Dermis microvascular lymphatic vessel endothelial cell (primary cell): Measurements from ENCODE around the gene PGLYRP4. TPM values are rescaled to one million over a fixed set of nuclear protein-coding genes. Genes with fewer than 3 reads are reported as not detected.
"Not testable (repeated sequence)": the region's sequence is repeated elsewhere in the genome, so short reads cannot be mapped to it uniquely, and the experiment has no call there.

Experiments used
- DNase-seq, 2 donors: peaks; one replicate each; pipeline versions ENCODE4 v3.0.0 to v3.0.0-alpha.2; 2010; ENCODE audit warnings: low read depth in 2 of 2
- total RNA-seq: library from RNA; depleted of rRNA; stranded (reverse); fragments of >200 nt; gene quantifications from 2 replicates; pipeline ENCODE4 v1.2.1, GENCODE V29; 2014

The PGLYRP4 gene
- total RNA-seq, 1 donor from 2014 or later = not detected

GRCh38 chr1:153341431-153341934, 7.2 kb downstream of the PGLYRP4 start:
- DNase-seq = no peak

DNA sequence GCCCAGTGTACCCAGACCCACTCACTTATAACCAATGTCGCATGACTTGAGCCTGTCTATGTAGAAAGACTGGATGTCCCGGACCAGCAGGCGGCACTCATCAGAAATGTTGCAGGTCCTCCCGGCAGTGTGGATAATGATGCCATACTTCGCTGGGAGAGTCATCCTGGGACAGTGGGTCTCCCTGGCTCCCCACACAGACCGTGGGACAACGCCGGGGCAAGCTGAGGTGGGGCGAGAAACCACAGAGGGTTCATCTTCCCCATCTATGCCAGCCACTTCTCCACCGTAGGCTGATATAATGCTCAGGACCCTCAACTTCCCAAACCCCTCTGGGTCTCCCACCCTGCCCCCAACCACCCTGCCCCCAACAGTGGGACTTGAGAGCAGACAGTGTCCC, 8.3 kb downstream of the PGLYRP4 start:
- no peak for DNase-seq

DNA sequence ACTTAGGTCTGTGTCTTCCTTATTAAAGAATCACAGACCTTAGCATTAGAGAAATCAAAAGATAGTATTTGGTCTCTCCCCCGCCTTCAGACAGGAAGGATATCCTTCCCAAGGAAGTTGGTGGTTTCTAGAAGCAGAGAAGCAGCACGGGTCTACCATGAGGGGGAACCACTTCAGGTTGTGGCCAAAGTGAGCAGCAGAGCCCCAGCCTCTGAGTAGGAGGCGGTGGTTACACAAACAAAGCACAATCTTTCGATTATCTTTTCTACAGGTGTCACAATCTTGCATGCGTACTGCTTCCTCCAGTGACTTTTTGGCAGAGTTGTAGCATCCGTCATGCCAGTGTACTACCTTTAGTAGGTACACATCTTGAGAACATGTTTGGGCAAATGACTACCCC, 8.8 kb downstream of the PGLYRP4 start:
- DNase-seq = no peak

DNA sequence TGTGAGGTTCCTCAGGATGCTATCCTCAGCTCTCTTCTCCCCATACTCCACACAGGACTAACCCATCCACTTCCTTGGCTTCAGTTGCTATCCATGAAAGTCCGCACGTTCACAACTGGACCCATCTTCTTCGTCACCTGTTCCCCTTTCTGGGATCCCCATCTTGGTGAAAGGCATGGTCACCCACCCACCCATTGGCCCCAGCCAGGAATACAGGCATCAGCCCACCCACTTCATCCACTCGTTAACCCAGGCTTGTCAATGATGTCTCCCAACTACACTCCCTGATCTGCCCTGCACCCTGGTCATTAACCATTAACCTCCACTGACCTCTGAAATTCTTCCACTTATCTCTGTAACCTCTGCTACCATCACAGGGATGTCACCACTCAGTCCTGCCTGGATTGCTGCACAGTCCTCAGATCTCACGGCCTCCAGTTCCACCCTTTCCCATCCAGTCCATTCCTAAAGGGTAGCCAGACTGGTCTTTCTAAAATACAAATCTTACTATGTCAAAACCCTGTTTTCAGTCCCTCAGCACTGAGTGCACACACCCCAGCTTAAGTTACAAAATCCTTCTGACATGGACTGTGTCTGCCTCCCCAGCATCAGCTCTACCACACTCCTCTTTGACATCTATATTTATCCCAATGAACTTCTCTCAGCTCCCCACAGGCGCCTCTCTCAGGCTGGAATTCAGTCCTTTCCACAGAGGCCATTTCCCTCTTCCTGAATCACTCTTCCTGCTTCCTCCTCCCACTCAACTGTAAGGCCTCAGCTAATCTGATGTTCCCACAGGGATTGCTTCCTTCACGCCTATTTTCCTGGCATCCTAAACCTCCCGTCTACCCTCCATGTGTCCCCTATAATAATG, 10.4 kb downstream of the PGLYRP4 start:
- DNase-seq = no peak

DNA sequence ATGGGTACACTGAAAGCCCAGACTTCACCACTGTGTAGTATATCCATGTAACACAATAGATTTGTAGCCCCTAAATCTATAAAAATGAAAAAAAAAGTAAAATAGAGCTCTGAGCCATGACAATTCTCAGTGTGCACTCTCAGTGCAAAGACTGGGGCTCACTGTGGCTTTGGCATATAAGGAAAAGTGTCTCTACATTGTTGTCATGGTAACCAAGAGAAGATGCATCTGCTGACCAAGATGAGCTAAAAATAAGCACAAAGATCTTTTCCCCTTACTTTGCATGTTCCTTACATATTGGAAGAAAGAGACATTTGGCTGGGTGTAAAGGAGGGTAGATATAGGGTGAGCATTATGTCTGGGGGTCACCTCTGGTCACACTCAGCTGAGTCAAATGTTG, 12.0 kb downstream of the PGLYRP4 start:
- DNase-seq = no peak

- no peak for DNase-seq
Observed at GRCh38 chr1:153333902-153334301, 14.7 kb downstream of the PGLYRP4 start.

GRCh38 chr1:153324912-153325311, 23.7 kb downstream of the PGLYRP4 start:
- no peak for DNase-seq

GRCh38 chr1:153322568-153322967, 26.1 kb downstream of the PGLYRP4 start:
- no peak for DNase-seq

DNA sequence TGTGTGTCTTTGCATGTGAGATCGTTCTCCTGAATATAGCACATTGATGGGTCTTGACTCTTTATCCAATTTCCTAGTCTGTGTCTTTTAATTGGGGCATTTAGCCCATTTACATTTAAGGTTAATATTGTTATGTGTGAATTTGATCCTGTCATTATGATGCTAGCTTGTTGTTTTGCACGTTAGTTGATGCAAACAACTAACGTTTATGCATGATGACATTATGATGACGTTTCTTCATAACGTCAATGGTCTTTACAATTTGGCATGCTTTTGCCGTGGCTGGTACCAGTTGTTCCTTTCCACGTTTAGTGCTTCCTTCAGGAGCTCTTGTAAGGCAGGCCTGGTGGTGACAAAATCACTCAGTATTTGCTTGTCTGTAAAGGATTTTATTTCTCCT, 30.5 kb downstream of the PGLYRP4 start:
- DNase-seq = not testable (repeated sequence)

DNA sequence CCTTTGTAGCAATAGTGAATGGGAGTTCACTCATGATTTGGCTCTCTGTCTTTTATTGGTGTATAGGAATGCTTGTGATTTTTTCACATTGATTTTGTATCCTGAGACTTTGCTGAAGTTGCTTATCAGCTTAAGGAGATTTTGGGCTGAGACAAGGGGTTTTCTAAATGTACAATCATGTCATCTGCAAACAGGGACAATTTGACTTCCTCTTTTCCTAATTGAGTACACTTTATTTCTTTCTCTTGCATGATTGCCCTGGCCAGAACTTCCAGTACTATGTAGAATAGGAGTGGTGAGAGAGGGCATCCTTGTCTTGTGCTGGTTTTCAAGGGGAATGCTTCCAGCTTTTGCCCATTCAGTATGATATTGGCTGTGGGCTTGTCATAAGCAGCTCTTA, 32.6 kb downstream of the PGLYRP4 start:
- DNase-seq = not testable (repeated sequence)

DNA sequence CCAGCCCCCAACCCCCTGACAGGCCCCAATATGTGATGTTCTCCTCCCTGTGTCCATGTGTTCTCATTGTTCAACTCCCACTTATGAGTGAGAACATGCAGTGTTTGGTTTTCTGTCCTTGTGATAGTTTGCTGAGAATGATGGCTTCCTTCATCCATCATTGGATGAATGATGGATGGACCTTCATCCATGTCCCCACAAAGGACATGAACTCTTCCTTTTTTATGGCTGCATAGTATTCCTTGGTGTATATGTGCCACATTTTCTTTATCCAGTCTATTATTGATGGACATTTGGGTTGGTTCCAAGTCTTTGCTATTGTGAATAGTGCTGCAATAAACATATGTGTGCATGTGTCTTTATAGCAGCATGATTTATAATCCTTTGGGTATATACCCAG, 34.3 kb downstream of the PGLYRP4 start:
- not testable (repeated sequence) for DNase-seq

DNA sequence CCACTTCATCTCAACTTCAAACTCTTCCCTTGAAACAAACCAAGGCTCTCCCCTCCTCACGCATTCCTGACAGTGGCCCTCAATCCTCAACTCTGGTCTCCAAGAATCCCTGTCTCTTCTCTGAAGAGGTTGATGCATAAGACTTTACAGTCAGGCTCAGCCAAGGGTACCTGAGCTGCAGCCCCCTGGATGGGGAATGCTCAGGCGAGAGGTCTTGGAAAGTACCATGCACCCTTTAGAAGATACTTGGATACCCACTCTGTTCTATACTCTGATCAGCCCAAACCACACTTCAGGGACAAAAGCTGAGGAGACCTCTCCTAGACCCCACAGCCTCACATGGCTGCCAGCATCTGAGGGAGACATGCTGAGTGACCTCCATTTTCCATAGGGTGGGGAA, 35.4 kb downstream of the PGLYRP4 start:
- no peak for DNase-seq

DNA sequence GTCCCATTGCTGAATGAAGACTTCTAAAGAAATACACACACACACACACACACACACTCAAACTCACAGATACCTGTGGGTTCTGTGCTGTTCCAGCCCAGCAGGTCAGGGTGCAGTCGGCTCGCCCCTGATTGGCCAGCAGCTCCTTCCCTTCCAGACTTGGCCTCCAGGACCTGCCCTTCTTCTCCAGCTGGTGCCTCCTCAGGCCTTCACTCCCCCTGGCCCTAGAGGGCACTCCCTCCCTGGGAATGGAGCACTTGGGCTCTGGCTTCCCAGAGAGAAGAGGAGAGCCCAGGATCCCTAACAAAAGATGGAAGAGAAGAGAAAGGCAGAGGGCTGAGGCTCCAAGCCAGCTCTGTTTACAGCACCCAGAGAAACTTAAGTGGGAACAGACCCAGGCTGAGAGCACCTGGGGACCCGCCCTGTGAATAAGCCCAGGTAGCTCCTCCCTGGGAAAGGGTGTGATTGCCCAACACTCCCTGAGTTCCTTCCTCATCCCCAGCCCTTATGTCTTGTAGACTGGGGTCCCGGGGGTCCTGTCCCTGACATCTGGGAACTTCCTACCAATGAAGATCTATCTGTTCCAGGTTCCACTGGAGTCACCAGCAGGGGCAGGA, 36.0 kb downstream of the PGLYRP4 start, which contains the start of gene PGLYRP3:
TSS of gene PGLYRP3 (minus strand) at position 383 of the 617 bp plus-strand sequence. CDS start 2,287 bp downstream, outside the sequence.
- no peak for DNase-seq

DNA sequence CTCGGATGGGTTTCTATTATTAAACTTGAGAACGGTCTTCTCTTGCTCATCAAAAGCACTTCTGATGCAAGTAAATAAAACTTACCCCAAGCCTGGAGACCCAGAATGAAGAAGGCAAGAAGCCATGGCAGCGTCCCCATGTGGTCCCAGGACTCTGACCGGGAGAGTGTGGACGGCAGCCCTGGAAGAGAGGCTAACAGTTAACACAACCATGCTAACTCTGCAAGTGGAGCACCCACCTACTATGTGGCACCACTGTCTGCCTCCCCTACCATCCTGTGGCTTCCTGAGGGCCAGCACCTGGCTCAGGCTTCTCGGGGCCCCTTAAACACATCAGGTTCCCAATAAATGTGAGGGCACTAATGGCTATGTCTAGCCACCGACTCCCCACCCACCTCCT, 38.1 kb downstream of the PGLYRP4 start:
- no peak for DNase-seq

GRCh38 chr1:153309441-153309840, 39.2 kb downstream of the PGLYRP4 start:
- DNase-seq = no peak

- no peak for DNase-seq
Observed at GRCh38 chr1:153308540-153308939, 40.1 kb downstream of the PGLYRP4 start.

GRCh38 chr1:153307221-153307600, 41.4 kb downstream of the PGLYRP4 start:
- DNase-seq = no peak

DNA sequence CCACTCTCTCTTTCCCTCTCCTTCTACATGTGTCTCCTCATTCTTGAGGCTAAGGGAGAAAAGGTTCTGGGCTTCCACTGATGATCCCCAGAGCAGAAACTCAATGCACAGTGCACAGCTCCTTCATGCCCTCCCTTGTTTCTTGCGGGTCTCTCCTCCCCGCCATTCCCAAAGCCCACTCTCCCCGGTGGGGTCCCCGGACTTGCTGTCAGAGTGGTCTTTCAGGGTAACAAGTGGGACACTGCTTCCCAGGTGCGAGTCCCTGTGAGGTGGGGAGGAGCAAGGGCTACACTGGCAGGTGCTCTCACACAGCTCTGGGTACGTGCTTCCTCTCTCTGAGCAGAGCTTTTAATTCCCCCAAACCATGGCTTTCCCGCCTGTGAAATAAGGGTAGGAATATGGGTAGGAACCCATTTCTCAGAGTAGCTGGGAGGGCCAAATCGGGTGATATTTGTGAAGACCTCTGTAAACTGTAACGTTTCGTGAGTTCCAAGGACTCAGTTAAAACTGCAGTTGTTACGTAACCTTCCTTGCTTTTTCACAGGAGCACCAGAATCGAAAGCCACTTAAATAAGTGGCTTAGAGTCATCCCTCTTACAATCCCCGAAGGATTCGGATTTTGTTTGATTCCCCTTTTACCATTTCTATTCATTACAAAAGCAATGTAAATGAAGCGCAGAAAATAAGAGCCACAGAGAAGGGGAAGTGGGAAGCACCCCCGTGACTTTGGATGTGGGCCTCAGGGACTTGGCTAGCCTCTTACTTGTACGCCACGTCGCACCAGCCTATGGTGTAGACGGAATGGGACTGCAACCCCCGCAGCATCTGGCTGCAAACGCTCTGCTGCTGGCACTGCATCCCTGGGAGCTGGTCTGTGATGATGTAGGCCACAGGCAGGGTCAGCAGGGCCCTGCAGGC, 42.1 kb downstream of the PGLYRP4 start:
- no peak for DNase-seq

DNA sequence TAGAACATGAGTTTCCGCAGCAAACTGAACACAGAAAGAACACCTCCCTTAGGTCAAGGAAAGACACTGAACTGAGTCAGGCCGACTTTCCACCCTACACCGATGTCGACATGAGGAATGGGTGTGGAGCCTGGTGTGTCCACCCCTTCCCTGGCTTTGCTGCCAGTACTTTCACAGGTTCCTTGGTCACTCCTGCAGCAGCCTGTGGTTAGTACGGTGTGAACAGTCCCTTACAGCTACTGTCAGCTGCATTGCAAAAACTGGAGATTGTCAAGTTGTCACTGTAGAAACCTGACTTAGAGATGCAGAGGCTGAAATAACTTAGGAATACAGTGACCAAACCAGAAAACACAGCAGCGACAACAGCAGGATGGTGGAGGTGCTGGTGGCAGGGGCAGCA, 43.0 kb downstream of the PGLYRP4 start:
- no peak for DNase-seq

DNA sequence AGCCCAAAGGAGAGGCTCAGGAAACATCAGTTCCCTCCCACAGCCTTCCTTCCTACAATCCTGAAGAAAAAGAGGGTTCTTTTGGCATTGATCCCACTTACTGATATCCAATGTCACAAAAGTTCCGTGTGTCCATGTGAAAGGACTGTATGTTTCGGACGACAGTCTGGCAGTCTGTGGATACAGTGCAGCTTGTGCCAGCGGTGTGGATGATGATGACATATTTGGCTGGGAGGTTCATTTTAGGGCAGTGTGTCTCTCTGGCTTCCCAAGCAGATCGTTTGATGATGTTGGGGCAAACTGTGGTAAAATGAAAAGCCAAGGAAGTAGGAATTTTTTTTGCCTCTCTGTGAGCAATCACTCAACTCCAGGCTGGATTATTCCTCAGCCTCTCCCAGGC, 46.3 kb downstream of the PGLYRP4 start:
- no peak for DNase-seq

- no peak for DNase-seq
Observed at GRCh38 chr1:153293851-153294250, 54.8 kb downstream of the PGLYRP4 start.

- no peak for DNase-seq
Observed at GRCh38 chr1:153293480-153293775, 55.2 kb downstream of the PGLYRP4 start.
